Naive thymus-derived CD4-positive, alpha-beta T cell (primary cell): ENCODE measurements around the gene SDC1. TPM values are rescaled to one million over a fixed set of nuclear protein-coding genes. Genes with fewer than 3 reads are reported as not detected.

Source experiments
- ATAC-seq: fragments of 150-1000 bp; cut with Tn5 transposase; 2 replicates; pipeline ENCODE4 v1.10.0; 2021; ENCODE audit warnings: mild to moderate bottlenecking, moderate library complexity
- CTCF ChIA-PET: fragments of 350-600 bp; sonication (Branson Sonifier 250); formaldehyde crosslinking; loops from one replicate; lab custom pipeline; 2021; ENCODE audit warnings: antibody characterized with exemption; lab: Charles Lee
- POLR2A ChIA-PET: fragments of 350-600 bp; sonication (Branson Sonifier 250); formaldehyde crosslinking; loops from one replicate; lab custom pipeline; 2021; ENCODE audit warnings: antibody characterized with exemption, inconsistent platforms; lab: Charles Lee
- DNase-seq, 9 donors: peaks; one replicate each; pipeline versions ENCODE4 v3.0.0 to v3.0.0-alpha.2; 2020 to 2022; ENCODE audit warnings: mixed read lengths in 1 of 9
- H3K27ac ChIP-seq: one replicate; pipeline ENCODE4 v1.7.0; 2013; ENCODE audit warnings: mild to moderate bottlenecking, low read depth, low read length, moderate library complexity
- H3K27me3 ChIP-seq, 2 donors: one replicate each; pipeline ENCODE4 v1.7.0; 2013; ENCODE audit warnings: low read length in 2 of 2, mild to moderate bottlenecking in 2 of 2, moderate library complexity in 2 of 2; ENCODE audit not compliant: control insufficient read depth in 2 of 2, insufficient read depth in 2 of 2
- H3K36me3 ChIP-seq, 3 experiments: 1 replicate in 2 of 3; 2 replicates in 1 of 3; pipeline ENCODE4 v1.7.0; 2013; ENCODE audit warnings: low read length in 3 of 3, mild to moderate bottlenecking in 3 of 3, moderate library complexity in 1 of 3; ENCODE audit not compliant: insufficient read depth in 3 of 3, control insufficient read depth in 2 of 3
- H3K4me1 ChIP-seq, 2 donors: one replicate each; pipeline ENCODE4 v1.7.0; 2013; ENCODE audit warnings: low read length in 2 of 2, mild to moderate bottlenecking in 2 of 2, moderate library complexity in 1 of 2; ENCODE audit not compliant: control insufficient read depth in 2 of 2, insufficient read depth in 2 of 2
- H3K4me3 ChIP-seq: 2 replicates; pipeline ENCODE4 v1.7.0; 2013; ENCODE audit warnings: mild to moderate bottlenecking, low read length
- H3K9me3 ChIP-seq, 3 experiments: 1 replicate in 2 of 3; 2 replicates in 1 of 3; pipeline ENCODE4 v1.7.0; 2013; ENCODE audit warnings: low read length in 3 of 3; ENCODE audit not compliant: control insufficient read depth in 2 of 3
- H3K27ac Mint-ChIP-seq, 9 donors: one replicate each; pipeline ENCODE4 v1.8.0; 2020 to 2022; ENCODE audit warnings: mixed read lengths in 9 of 9, mild to moderate bottlenecking in 8 of 9, moderate library complexity in 5 of 9, inconsistent platforms in 2 of 9
- H3K27me3 Mint-ChIP-seq, 5 donors: one replicate each; pipeline ENCODE4 v1.8.0; 2021 to 2022; ENCODE audit warnings: mixed read lengths in 5 of 5, mild to moderate bottlenecking in 1 of 5
- H3K36me3 Mint-ChIP-seq, 5 donors: one replicate each; pipeline ENCODE4 v1.8.0; 2020 to 2022; ENCODE audit warnings: mixed read lengths in 5 of 5, mild to moderate bottlenecking in 3 of 5, inconsistent platforms in 1 of 5
- H3K4me1 Mint-ChIP-seq, 7 donors: one replicate each; pipeline ENCODE4 v1.8.0; 2020 to 2022; ENCODE audit warnings: mixed read lengths in 7 of 7, mild to moderate bottlenecking in 3 of 7, inconsistent platforms in 1 of 7
- H3K4me3 Mint-ChIP-seq, 10 donors: one replicate each; pipeline ENCODE4 v1.8.0; 2020 to 2022; ENCODE audit warnings: mild to moderate bottlenecking in 10 of 10, mixed read lengths in 10 of 10, moderate library complexity in 6 of 10, inconsistent platforms in 2 of 10
- H3K9me3 Mint-ChIP-seq, 11 donors: one replicate each; pipeline ENCODE4 v1.8.0; 2020 to 2022; ENCODE audit warnings: mixed read lengths in 11 of 11, mild to moderate bottlenecking in 4 of 11, inconsistent platforms in 1 of 11, moderate library complexity in 1 of 11
- intact Hi-C, 2 donors: fragments of 100-400 bp; cut with micrococcal nuclease; formaldehyde crosslinking; loops; one replicate each; pipeline ENCODE4 v1.15.1; 2023
- polyA plus RNA-seq, 2 donors: library from polyadenylated mRNA; unstranded; fragments of 300-500 nt; fragmentation: Illumina TruSeq; gene quantifications; one replicate each; pipeline ENCODE4 v1.2.3, GENCODE V29; 2021
- total RNA-seq, 6 experiments: library from RNA in 5 of 6; stranded (reverse) in 5 of 6; gene quantifications; 1 replicate in 5 of 6; 2 replicates in 1 of 6; pipeline ENCODE4 v1.2.3 and lab custom pipeline; 2021 to 2026

SDC1 gene
- total and polyA plus RNA-seq, 7 experiments from 2014 or later = 0.12 to 0.37 (median 0.22) TPM; not detected in 4

- Mint-ChIP-seq H3K4me1 (peaks cover 0 to 2% (median 0%) of the 10 kb centered on the region in 7 donors), H3K36me3 (no peaks in the 10 kb centered on the region), H3K4me3 (no peak overlapping the region), H3K27ac (no peak overlapping the region), H3K9me3 (no peaks in the 10 kb centered on the region), H3K27me3 (peaks cover 15 to 23% (median 20%) of the 10 kb centered on the region in 5 donors)
- no peaks in the 10 kb centered on the region for H3K27me3 ChIP-seq
- H3K27ac ChIP-seq = no peak overlapping the region
- POLR2A ChIA-PET = no interaction called here
- H3K4me1 ChIP-seq = no peaks in the 10 kb centered on the region
- no peak for ATAC-seq
- H3K9me3 ChIP-seq = no peaks in the 10 kb centered on the region
- H3K4me3 ChIP-seq = no peak overlapping the region
- intact Hi-C loops = no loop called here
- no peaks in the 10 kb centered on the region for H3K36me3 ChIP-seq
- CTCF ChIA-PET = interaction anchor here (0.5 kb wide), 1 partner anchor 191 kb away, joined by 3 read pairs; no protein-coding TSS in a partner anchor
- DNase-seq = no peak
These were observed 8.6 kb downstream of the SDC1 start for GRCh38 chr2:20216130-20217025.

- Histone ChIP-seq H3K4me1 (no peaks in the 10 kb centered on the region), H3K36me3 (no peaks in the 10 kb centered on the region), H3K9me3 (no peaks in the 10 kb centered on the region), H3K27ac (no peak overlapping the region), H3K4me3 (no peak overlapping the region), H3K27me3 (no peaks in the 10 kb centered on the region)
- no peak overlapping the region for H3K4me3 Mint-ChIP-seq
- H3K27me3 Mint-ChIP-seq = peaks cover 6 to 21% (median 13%) of the 10 kb centered on the region in 5 donors
- H3K9me3 Mint-ChIP-seq = no peaks in the 10 kb centered on the region
- H3K4me1 Mint-ChIP-seq = peaks cover 0 to 4% (median 0%) of the 10 kb centered on the region in 7 donors
- DNase-seq (no peak), ATAC-seq (no peak)
- POLR2A ChIA-PET = no interaction called here
- intact Hi-C loops = no loop called here
- CTCF ChIA-PET = no interaction called here
- no peaks in the 10 kb centered on the region for H3K36me3 Mint-ChIP-seq
- no peak overlapping the region for H3K27ac Mint-ChIP-seq
These were observed 9.5 kb downstream of the SDC1 start for GRCh38 chr2:20215183-20216040.

- ChIA-PET POLR2A (no interaction called here), CTCF (no interaction called here)
- no peaks in the 10 kb centered on the region for H3K9me3 ChIP-seq
- no peaks in the 10 kb centered on the region for H3K9me3 Mint-ChIP-seq
- H3K4me1 ChIP-seq = no peaks in the 10 kb centered on the region
- intact Hi-C loops = no loop called here
- peaks cover 0 to 15% (median 7%) of the 10 kb centered on the region in 5 donors for H3K27me3 Mint-ChIP-seq
- DNase-seq (no peak), ATAC-seq (no peak)
- no peaks in the 10 kb centered on the region for H3K36me3 ChIP-seq
- no peaks in the 10 kb centered on the region for H3K36me3 Mint-ChIP-seq
- no peak overlapping the region for H3K4me3 ChIP-seq
- no peak overlapping the region for H3K27ac ChIP-seq
- no peak overlapping the region for H3K27ac Mint-ChIP-seq
- no peak overlapping the region for H3K4me3 Mint-ChIP-seq
- peaks cover 0 to 2% (median 0%) of the 10 kb centered on the region in 7 donors for H3K4me1 Mint-ChIP-seq
- no peaks in the 10 kb centered on the region for H3K27me3 ChIP-seq
These were observed 10.3 kb downstream of the SDC1 start for GRCh38 chr2:20214566-20215182.

GRCh38 chr2:20213651-20214565 lies 11.0 kb downstream of the SDC1 start:
- H3K9me3 Mint-ChIP-seq = no peaks in the 10 kb centered on the region
- H3K4me3 ChIP-seq = no peak overlapping the region
- no peaks in the 10 kb centered on the region for H3K27me3 ChIP-seq
- peaks cover 0 to 2% (median 0%) of the 10 kb centered on the region in 7 donors for H3K4me1 Mint-ChIP-seq
- H3K9me3 ChIP-seq = no peaks in the 10 kb centered on the region
- CTCF ChIA-PET = no interaction called here
- no peaks in the 10 kb centered on the region for H3K36me3 ChIP-seq
- no peak overlapping the region for H3K4me3 Mint-ChIP-seq
- no peak overlapping the region for H3K27ac Mint-ChIP-seq
- intact Hi-C loops = no loop called here
- H3K27ac ChIP-seq = no peak overlapping the region
- no peaks in the 10 kb centered on the region for H3K4me1 ChIP-seq
- H3K36me3 Mint-ChIP-seq = no peaks in the 10 kb centered on the region
- DNase-seq (no peak), ATAC-seq (no peak)
- peaks cover 0 to 10% (median 6%) of the 10 kb centered on the region in 5 donors for H3K27me3 Mint-ChIP-seq
- POLR2A ChIA-PET = no interaction called here

- Histone ChIP-seq H3K9me3 (no peaks in the 10 kb centered on the region), H3K27ac (no peak overlapping the region), H3K4me3 (no peak overlapping the region), H3K4me1 (no peaks in the 10 kb centered on the region), H3K36me3 (no peaks in the 10 kb centered on the region), H3K27me3 (no peaks in the 10 kb centered on the region)
- no peak overlapping the region for H3K4me3 Mint-ChIP-seq
- peaks cover 0 to 2% (median 0%) of the 10 kb centered on the region in 7 donors for H3K4me1 Mint-ChIP-seq
- H3K36me3 Mint-ChIP-seq = no peaks in the 10 kb centered on the region
- ChIA-PET POLR2A (no interaction called here), CTCF (no interaction called here)
- H3K27ac Mint-ChIP-seq = no peak overlapping the region
- ATAC-seq (no peak), DNase-seq (no peak)
- intact Hi-C loops = no loop called here
- peaks cover 0 to 6% (median 0%) of the 10 kb centered on the region in 5 donors for H3K27me3 Mint-ChIP-seq
- H3K9me3 Mint-ChIP-seq = no peaks in the 10 kb centered on the region
These were observed 11.9 kb downstream of the SDC1 start for GRCh38 chr2:20212871-20213503.
